Superior temporal gyrus (tissue), 1 donor: ENCODE measurements around the gene MEX3D.
"Not testable (repeated sequence)": the region's sequence is repeated elsewhere in the genome, so short reads cannot be mapped to it uniquely, and the experiment has no call there.

ENCODE experiments used
- DNase-seq: peaks from one replicate; pipeline ENCODE4 v3.0.0-alpha.2; 2016; ENCODE audit errors: extremely low spot score

Gene MEX3D

DNA sequence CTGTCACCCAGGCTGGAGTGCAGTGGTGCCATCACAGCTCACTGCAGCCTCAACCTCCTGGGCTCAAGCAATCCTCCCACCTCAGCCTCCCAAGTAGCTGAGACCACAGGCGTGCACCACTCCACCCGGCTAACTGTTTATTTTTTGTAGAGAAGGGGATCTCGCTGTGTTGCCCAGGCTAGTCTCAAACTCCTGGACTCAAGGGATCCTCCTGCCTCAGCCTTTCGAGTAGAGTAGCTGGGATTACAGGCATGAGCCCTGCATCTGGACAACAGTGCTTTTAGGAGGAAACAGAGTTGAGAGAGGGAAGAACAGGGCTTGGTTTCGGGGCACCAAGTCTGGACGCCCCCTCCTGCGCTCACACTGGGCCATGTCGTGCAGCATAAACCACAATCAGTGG, 48.3 kb downstream of the MEX3D start:
- DNase-seq: not testable (repeated sequence)

DNA sequence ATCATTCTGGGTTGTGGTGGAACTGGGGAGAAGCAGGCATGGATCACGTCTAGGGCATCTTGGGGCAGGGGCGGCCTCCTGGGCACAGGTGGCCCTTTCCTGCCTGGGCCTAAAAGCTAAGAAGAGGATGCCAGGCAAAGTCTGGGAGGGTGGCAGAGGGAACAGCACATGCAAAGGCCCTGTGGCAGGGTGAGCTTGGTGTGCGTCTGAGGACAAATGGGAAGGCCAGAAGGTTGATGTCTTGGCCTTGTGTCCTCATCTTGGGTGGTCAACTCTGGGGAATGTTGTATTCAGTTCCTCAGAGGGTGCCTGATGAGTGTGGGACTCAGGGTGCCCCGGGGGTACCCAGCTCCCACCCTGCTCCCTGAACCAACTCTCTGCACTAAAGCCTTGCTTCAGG, 49.7 kb downstream of the MEX3D start:
- no peak for DNase-seq

DNA sequence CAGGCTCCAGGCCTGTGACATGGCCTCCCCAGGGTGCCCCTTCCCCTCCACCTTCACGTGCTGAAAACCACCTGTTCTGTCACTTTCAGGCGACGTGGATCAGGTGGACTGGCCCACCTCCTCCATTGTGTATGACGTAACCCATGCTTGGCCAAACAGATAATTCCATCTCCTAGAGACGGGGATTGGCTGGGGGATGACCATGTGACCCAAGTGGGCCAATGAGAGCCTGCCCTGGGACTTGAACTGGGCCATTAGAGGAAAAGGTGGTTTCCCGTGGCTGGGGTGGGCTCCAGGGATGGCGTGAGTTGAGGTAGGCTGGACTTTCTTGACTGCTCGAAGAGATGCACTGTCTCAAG, 51.8 kb downstream of the MEX3D start:
- DNase-seq: no peak

DNA sequence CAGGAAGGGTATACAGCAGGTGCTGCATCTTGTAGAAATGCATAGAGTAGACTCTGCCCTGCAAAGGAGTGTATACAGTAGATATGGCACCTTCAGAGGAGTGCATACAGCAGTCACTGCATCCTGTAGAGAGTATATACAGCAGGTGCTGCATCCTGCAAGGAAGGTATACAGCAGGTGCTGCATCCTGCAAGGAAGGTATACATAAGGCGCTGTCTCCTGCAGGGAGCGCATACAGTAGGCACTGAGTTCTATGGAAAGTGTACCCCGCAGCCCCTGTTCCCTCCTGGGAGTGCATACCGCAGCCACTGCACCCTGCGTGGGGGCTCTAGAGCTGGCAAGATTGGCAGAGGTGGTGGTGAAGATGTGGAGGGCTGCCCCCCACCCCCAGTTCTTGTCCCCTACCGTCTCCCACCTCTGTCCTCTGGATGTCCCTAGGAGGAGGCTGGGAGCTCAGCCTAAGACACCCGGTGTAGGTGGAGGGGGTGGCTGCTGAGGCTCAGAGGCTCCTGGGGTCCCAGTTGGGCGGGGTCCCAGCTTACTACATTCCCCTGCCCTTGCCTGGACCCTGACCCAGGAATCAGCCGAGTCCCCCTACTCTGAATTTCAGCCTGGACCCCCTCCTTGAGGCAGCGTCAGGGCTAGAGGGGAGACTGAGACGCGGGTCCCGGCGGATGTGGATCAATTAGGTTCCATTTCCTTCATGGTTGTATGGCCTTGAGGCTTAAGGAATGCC, 53.0 kb downstream of the MEX3D start:
- no peak for DNase-seq

DNA sequence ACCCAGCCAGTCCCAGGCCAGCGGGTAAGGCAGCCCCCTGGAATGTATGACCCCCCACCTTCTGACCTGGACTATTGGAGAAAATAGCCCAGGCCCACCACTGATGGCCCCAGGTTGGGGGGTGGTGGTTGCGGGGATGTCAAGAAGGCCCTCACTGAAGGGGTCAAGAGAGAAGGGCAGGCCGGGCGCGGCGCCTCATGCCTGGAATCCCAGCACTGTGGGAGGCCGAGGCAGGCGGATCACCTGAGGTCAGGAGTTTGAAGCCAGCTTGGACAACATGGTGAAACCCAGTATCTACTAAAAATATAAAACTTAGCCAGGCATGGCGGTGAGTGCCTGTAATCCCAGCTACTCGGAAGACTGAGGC, 53.8 kb downstream of the MEX3D start:
- DNase-seq: no peak

DNA sequence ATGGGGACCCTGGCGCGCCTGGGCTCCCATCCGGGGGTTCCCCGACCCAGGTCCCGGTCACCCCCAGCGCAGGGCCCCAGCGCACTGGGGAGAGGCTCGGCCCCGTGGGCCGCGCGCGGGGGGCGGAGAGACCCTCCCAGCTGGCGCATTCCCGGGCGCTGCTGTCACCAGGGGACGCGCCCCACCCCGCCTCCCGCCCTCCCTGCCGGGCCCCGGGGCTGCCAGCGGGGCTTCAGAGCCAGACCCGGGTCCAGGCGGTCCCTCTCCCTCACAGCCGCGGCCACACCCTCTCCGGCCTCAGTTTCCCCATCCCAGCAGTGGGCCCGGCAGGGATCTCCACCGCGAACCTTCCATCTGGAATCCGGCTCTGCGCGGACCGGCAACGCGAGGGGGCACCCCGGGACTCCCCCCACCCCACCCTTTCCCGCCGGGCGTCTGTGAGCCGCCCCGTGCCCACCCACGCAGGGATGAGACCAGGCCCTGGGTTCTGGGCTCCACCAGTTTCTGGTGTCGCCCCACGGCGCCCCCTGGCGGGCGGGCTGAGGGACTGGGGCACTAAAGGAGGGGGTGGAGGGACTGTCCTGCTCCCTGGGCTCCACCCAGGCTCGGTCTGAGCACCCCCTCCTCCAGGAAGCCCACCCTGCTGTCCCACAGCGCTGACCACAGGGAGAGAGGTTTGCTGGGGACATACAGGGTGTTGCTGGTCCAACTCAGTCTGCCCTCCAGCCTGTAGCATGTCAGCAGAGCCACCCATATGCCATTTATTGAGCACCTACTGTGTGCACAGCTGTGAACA, 54.4 kb downstream of the MEX3D start:
- DNase-seq: no peak

DNA sequence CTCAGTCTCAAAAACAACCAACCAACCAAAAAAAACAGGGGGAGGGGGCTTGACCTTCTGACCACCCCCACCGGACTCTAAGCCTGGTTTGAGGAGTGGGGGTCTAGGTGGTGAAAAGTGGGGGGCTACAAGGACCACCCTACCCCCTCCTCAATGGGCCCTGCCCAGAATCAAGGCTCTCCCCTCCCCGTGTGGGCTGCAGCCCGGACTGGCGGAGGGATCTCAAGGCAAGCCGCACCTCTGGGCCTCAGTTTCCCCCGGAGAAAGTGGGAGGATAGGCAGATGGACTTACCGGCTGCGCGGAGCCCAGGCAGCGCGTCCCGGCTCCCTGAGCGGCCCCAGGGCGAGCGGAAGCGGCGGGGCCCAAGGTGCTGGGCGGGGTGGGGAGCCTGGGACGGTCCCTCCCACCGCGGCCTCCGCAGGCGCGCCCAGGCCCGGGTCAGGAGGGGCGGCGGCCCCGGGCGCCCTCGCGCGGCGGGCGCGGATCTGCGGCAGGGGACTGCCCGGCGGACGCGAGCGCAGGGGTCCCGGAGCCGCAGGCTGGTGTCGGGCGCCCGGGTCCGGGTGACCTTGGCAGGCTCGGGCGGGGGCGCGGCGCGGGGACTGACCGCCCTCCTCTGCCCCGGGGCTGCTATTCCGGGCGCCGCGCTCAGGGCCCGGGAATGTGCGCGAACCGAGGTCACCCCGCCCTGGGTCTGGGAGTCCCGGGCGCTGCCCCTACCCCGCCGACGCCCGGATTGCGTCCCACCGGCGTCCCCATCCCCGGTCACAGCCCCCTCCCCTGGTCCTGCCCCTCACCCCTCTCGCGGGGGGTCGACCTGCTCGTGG, 55.2 kb downstream of the MEX3D start, which contains the start of gene ADAMTSL5:
Gene ADAMTSL5, minus strand, starts transcription at position 349 of the 828 bp plus-strand sequence. CDS start 2,076 bp downstream, outside the sequence.
- no peak for DNase-seq

DNA sequence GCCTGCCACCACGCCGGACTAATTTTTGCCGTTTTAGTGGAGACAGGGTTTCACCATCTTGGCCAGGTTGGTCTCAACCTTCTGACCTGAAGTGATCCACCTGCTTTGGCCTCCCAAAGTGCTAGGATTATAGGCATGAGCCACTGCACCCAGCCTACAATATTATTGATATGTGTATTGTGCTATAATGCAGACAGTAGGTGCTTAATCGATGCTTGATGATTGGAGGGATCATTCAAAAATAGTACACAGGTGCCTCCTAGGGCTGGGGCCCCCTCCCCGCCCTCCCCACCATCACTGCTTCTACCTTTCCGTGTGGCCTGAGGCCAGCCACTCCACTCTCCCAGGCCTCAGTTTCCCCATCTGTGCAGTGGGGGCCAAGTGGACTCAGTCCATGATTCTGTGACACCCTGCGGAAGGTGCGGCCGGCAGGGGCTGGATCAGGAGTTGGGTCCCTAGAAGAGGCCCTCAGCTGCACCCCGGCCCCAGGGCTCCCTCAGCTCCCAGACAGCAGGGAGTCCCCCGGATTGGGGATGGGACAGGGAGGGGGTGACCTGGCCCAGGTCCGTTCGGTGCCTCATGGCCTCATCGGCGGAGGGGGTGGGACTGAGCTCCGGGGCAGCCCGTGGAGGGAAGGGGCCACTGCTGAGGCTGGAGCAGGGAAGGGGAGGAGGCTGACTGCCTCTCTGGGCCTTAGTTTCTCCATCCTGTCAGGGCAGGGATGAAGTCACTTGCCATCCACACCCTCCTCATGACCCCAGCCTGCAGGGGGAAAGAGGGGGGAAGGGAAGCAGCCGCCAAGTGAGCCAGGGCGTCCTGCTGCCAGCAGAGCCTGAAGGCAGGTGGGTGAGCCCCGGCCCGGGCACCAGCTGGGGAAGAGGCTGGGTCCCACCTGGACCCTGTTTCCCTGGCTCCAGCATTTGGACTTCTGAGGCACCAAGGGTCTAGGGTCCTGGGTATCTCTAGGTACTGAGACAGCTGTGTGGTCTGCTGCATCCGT, 56.5 kb downstream of the MEX3D start:
- DNase-seq: no peak

DNA sequence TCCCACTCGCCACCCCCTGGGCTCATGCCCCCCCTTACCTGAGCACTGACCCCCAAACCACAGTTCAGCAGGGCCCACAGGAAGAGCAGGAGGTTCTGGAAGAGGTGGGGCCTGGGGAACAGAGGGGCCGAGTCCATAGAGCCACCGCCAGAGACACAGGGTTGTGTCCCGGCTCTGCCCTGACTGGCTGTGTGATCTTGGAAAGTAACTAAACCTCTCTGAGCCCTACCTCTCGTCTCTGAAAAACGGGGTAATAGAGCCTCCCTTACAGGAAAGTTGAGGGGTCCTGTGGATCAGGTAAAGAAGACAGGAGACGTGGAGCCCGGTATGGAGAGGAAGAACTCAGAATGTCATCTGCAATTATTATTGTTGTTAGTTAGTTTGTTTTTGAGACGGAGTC, 57.3 kb downstream of the MEX3D start:
- no peak for DNase-seq

DNA sequence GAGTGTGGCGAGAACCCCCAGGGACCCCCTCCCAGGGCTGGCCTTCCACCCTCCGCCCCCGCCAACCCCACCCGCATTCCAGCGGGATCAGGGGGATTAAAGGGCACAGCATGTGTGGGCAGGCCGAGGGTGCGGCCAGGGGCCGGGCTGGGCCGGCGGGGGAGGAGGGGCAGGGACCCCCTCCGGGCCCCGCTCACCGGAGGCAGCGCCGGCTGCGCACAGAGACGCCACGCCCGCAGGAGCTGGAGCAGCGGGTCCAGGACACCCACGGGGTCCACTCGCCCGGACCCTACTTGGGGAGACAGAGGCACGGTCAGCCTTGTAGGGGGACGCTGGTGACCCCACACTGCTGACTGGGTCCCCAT, 57.7 kb downstream of the MEX3D start:
- no peak for DNase-seq

DNA sequence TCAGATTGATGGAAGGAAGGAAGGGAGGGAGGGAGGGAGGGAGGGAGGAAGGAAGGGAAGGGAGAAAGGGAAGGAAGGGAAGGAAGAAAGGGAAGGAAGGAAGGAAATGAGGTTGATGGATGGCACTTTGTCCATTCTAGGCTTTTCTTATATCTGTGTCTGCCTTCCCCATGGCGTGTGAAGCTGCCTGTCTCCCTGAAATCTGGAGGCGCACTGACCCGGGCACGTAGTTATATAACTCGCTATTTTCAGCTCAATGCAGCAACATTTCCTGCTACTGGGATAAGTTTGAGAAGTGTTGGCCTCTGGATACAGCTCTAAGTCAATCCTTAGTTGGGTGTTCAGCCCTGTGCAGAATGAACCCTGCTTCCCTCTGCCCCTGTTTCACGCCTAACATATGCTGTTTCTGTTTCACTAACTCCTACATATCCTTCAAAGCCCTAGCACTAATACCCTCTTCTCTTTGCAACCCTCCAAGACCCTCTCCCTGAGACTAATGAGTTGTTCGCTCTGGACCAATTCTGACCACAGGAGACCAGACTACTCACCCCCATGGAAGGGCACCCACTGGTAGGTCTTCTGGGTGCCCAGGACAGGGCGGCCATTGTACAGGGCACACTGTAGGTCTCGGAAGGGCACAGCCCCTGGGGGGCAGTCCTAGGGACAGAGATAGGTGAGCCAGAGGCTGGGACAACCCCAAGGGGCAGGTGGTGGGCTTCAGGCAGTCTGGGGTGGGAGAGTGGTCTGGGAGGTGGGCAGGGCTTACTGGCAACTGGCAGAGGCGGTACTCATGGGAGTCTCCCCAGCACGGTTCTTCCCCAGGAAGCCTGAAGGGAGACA, 58.3 kb downstream of the MEX3D start:
- DNase-seq: no peak

DNA sequence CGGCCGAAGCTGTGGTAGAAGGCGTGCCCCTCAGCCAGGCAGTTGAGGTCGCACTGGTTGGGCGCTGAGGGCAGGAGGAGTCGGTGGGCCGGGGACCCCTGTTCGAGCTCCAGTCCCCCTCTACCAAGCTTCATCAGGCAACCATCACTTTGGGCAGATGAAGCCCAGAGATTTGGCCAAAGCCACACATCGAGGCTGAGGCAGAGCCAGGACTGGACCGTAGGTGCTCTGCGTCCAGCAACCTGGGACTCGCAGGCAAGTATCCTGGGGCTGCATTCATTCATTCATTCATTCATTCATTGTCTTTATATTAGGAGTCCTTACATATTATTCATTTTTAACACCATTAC, 59.6 kb downstream of the MEX3D start:
- DNase-seq: no peak

DNA sequence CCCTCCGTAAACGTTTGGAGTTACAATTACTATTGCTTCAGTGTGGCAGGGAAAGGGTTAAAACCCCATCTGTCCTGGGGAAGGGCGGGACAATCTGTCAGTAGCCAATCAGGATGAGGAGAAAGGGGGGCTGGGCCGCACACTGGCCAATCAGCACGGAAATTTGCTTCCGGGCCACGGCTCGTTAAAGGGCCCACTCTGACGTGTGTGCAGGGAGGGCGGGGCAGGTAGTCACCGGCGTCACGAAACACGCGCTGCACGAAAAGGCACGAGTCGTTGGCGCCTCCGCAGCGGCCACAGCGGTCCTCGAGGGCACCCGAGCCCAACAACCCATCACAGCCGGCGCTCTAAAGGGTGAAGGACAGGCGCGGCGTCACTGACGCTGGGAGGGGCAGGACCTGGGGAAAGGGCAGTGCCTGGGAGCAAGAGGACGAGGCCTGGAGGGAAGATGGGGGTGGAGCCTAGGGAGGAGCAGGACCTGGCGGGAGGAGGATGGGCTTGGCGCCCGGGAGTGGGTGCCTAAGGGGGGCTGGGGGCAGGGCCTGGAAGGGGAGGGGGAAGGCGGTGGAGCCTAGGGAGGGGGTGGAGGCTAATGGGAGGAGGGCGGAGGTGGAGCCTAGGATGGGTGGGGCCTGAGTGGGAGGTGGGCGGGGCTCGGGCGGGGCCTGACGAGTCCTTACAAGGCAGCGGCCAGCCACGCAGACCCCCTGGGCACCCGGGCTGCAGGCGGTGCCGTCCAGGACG, 60.2 kb downstream of the MEX3D start:
- peak; percentile 97 for DNase-seq

DNA sequence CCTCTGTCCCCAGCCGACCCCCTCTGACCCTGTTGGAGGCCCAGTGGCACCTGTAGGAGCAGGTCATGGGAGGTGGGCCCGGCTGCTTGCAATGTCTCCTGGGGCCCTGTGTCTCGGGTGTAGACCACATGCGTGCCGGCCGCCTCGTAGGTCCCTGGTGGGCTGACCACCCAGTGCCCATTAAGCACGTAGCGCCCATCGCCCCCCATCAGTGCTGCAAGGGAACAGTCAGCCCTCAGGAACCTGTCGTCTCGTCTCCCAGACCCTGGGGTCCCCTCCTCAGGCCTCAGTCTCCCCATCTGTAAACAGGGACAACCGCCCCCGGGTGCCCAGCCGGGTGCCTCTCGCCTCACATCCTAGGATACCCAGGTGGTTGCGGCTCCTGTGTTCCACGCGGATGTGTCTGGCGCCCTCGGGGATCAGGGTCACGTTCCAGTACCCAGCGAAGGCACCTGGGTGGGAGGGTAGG, 60.9 kb downstream of the MEX3D start:
- DNase-seq: no peak

DNA sequence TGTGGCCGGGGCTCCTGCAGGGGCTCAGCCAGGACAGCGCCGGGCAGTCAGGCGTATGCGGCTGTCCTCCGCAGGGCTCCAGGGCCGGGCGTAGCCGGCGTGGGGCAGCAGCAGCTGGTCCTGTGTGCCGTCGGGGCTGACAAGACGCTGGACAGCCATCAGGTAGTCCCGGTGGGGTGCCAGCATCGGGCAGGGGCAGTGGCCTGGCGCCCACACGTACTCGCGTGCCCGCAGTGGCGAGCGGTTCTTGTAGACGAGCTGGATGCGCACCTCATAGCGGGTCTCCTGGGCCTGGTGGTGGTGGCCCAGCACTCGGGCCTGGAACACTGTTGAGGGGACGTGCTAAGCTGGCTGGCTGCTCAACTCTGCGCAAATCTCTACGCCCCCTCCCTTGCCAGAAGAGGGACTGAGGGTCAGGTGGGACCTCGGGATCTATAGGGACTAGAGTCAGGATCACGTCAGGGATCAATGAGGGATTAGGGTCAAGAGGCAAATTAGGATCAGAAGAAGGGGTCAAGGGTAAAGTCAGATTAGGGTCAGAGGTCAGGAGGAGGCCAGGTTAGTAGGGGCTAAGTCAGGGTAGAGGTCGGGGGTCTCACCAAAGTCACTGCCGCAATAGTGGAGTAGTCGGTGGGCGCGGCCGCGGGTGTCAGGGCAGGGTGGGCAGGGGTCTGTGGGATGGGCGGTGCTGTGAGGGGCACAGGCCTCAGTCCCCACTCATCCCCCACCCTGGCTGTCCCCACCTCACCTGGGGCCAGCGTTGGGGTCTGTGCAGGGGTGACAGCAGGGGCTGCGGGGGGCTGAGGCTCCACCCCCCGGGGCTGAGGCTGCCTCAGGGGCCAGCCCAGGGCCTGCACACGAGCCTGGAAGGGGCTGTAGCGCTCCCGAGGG, 61.9 kb downstream of the MEX3D start:
- DNase-seq: no peak

DNA sequence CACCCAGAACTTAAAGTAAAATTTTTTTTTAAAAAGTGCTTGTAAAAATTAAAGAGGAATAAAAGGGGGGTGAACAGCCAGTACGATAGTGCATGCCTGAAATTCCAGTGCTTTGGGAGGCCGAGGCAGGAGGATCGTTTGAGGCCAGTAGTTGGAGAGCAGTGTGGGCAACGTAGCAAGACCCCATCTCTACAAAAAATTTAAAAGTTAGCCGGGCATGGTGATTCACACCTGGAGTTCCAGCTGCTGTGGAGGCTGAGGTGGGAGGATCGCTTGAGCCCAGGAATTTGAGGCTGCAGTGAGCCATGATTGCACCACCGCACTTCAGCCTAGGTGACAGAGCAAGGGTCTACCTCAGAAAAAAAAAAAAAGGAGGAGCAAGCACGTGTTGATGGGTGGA, 63.1 kb downstream of the MEX3D start:
- no peak for DNase-seq
